Fibroblast of lung (primary cell): ENCODE results near the gene MRPL55.

Source experiments
- EZH2 ChIP-seq: IDR thresholded peaks from 2 replicates; pipeline ENCODE4 v1.5.1; 2012; ENCODE audit warnings: low read length, control low read depth, mild to moderate bottlenecking; ENCODE audit errors: missing control alignments
- TF ChIP-seq, protein P1 (sequence below), 2 donors: IDR thresholded peaks in 1 of 2; conservative IDR thresholded peaks in 1 of 2; 1 replicate in 1 of 2; 2 replicates in 1 of 2; pipeline ENCODE4 v1.5.1; 2011 to 2012; ENCODE audit warnings: low read length in 2 of 2, control low read depth in 1 of 2, inconsistent platforms in 1 of 2, low read depth in 1 of 2, mild to moderate bottlenecking in 1 of 2

DNA sequence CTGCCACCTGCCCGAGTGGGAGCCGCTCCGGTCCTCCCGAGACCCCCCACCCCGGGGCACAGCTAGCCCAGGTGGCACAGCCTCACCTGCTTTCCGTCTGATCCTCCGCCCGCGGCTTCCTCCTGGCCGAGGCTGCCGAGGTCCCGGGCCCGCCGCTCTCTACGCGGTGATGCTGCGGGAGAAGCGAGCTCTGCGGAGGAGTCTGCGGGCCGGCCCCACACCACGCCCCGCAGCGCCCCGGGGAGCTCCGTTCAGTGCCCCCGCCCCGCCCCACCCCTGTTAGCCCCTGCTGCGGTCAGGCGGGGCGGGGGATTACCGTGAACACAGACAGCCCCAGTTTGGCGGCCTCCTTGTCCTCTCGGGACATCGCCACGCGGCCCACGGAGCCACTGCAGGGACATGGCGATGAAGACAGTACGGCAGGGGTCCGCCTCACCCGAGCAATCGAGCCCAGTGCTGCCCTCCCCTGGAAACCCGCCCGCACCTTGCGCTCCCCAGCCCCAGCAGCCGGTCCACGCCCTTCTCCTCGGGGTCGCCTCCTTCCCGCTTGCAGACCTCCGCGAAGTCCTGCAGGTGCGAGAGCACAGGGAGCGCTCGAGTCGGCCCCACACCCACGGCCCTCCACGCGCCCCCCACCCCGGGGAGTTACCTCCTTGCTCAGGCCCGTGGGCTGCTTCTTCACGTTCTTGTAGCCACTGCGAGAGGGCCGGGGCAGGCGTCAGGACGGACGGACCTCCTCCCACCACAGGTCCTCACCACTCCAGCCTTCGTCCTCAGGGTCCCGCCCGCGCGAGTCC lies 6.9 kb downstream of the MRPL55 start:
- TF ChIP-seq, protein P1, sequence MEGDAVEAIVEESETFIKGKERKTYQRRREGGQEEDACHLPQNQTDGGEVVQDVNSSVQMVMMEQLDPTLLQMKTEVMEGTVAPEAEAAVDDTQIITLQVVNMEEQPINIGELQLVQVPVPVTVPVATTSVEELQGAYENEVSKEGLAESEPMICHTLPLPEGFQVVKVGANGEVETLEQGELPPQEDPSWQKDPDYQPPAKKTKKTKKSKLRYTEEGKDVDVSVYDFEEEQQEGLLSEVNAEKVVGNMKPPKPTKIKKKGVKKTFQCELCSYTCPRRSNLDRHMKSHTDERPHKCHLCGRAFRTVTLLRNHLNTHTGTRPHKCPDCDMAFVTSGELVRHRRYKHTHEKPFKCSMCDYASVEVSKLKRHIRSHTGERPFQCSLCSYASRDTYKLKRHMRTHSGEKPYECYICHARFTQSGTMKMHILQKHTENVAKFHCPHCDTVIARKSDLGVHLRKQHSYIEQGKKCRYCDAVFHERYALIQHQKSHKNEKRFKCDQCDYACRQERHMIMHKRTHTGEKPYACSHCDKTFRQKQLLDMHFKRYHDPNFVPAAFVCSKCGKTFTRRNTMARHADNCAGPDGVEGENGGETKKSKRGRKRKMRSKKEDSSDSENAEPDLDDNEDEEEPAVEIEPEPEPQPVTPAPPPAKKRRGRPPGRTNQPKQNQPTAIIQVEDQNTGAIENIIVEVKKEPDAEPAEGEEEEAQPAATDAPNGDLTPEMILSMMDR (conservative IDR thresholded peaks at IDR 0.05 in 1 of 2, IDR thresholded peaks at IDR 0.05 in 1 of 2; ENCODE audit: low read depth in 1 of 2, low read length in 2 of 2): peak; percentile 6 to 9
- no peak for TF ChIP-seq EZH2
